22Rv1 (cell line): ENCODE measurements around the gene COTL1.
"Not testable (repeated sequence)": the region's sequence is repeated elsewhere in the genome, so short reads cannot be mapped to it uniquely, and the experiment has no call there.

Experiments
- H3K27ac ChIP-seq: fragments of 450-650 bp; 2 replicates; pipeline ENCODE4 v1.5.1; 2017
- CTCF ChIP-seq: fragments of 450-650 bp; IDR thresholded peaks from 2 replicates; pipeline ENCODE4 v1.5.1; 2017; ENCODE audit warnings: mild to moderate bottlenecking
- ZFX ChIP-seq: fragments of 450-650 bp; IDR thresholded peaks from 2 replicates; pipeline ENCODE4 v1.6.1; 2017; ENCODE audit warnings: antibody characterized with exemption, borderline replicate concordance

Gene COTL1

GRCh38 chr16:84631886-84632285, 14.0 kb upstream of the COTL1 start:
- TF ChIP-seq ZFX (no peak), CTCF (no peak)
- H3K27ac ChIP-seq: no peak overlapping the region

- no peak overlapping the region for H3K27ac ChIP-seq
- no peak for TF ChIP-seq ZFX
- TF ChIP-seq CTCF: no peak
These were observed 13.2 kb upstream of the COTL1 start for GRCh38 chr16:84631153-84631466.

GRCh38 chr16:84630446-84631152, 12.7 kb upstream of the COTL1 start:
- H3K27ac ChIP-seq: no peak overlapping the region
- TF ChIP-seq ZFX (no peak), CTCF (no peak)

GRCh38 chr16:84630009-84630408, 12.1 kb upstream of the COTL1 start:
- H3K27ac ChIP-seq: no peak overlapping the region
- no peak for TF ChIP-seq CTCF
- TF ChIP-seq ZFX: no peak

GRCh38 chr16:84629580-84629979, 11.7 kb upstream of the COTL1 start:
- H3K27ac ChIP-seq: no peak overlapping the region
- TF ChIP-seq CTCF (no peak), ZFX (no peak)

GRCh38 chr16:84628226-84628731, 10.4 kb upstream of the COTL1 start:
- no peak overlapping the region for H3K27ac ChIP-seq
- TF ChIP-seq ZFX (no peak), CTCF (no peak)

- TF ChIP-seq ZFX (no peak), CTCF (no peak)
- no peak overlapping the region for H3K27ac ChIP-seq
These were observed 7.7 kb upstream of the COTL1 start for GRCh38 chr16:84625556-84625955.

GRCh38 chr16:84620913-84621312, 3.0 kb upstream of the COTL1 start:
- not testable (repeated sequence) for H3K27ac ChIP-seq
